ENCODE measurements around the gene RARG. TPM values are rescaled to one million over a fixed set of nuclear protein-coding genes. Genes with fewer than 3 reads are reported as not detected.
A peak's percentile ranks its signal among the peaks of the same experiment; 100 is the strongest.

RARG gene
- total RNA-seq, 1 donor from 2014 or later: 10.1 TPM

DNA sequence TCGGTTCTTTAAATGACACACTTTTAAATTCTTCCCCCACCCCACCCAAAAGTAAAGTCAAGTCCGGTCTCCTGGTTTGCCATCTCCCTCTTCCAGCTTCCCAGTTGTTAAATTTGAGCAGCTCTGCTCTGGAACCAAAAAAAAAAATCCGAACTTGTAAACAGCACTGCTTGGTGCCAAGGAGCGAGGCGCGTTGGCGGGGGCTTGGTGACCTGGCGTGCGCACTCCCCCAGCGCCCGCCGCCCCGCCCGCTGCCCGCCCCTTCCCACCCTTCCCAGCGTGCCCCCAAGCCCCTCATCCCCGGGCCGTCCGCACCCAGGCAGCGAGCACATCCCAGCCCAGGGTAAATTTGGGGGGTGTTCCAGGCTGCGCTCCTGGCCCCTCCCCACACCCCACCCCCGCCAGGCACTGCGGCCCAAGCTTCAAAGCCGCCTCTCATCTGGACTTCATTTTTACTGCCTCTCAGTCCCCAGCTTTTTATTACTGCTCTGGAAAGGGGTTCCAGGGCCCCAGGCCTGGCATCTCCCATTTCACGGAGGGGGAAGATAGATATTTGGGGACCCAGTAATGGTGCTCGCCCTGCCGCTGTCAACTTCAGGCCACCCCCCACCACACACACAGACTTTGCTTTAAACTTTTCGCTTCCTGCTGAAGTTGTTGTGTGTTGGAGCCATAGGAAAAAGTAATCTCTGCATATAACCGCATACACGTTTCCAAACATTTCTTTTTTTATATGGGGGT lies 13.3 kb downstream of the RARG start:
- H3K4me1 Mint-ChIP-seq (ENCODE audit: low read depth, unreplicated experiment): peaks cover 35% of the 10 kb centered on the region
- H3K9me3 Mint-ChIP-seq (ENCODE audit: unreplicated experiment): no peaks in the 10 kb centered on the region
- no peak for DNase-seq (ENCODE audit: low read depth)
- H3K27ac ChIP-seq (ENCODE audit: low read depth, low read length): peak overlapping the region; percentile 44
- H3K9me3 ChIP-seq (ENCODE audit: insufficient read depth, low read depth, low read length): no peaks in the 10 kb centered on the region
- peak overlapping the region; percentile 100 for H3K4me2 ChIP-seq (ENCODE audit: low read length)
- peaks cover 38% of the 10 kb centered on the region for H3K79me2 ChIP-seq (ENCODE audit: insufficient read depth, low read length)
- peak overlapping the region; percentile 80 for H3K9ac ChIP-seq (ENCODE audit: low read length)
- peaks cover 8% of the 10 kb centered on the region for H3K27me3 Mint-ChIP-seq (ENCODE audit: low read depth, unreplicated experiment)
- TF ChIP-seq, protein P1, sequence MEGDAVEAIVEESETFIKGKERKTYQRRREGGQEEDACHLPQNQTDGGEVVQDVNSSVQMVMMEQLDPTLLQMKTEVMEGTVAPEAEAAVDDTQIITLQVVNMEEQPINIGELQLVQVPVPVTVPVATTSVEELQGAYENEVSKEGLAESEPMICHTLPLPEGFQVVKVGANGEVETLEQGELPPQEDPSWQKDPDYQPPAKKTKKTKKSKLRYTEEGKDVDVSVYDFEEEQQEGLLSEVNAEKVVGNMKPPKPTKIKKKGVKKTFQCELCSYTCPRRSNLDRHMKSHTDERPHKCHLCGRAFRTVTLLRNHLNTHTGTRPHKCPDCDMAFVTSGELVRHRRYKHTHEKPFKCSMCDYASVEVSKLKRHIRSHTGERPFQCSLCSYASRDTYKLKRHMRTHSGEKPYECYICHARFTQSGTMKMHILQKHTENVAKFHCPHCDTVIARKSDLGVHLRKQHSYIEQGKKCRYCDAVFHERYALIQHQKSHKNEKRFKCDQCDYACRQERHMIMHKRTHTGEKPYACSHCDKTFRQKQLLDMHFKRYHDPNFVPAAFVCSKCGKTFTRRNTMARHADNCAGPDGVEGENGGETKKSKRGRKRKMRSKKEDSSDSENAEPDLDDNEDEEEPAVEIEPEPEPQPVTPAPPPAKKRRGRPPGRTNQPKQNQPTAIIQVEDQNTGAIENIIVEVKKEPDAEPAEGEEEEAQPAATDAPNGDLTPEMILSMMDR (IDR thresholded peaks at IDR 0.05; ENCODE audit: insufficient read depth, low read depth, low read length): no peak
- no peak for TF ChIP-seq EZH2 (IDR thresholded peaks at IDR 0.05; ENCODE audit: insufficient read depth, low read length)
- H3K27me3 ChIP-seq (ENCODE audit: insufficient read depth, low read length): no peaks in the 10 kb centered on the region
- peaks cover 47% of the 10 kb centered on the region for H3K4me1 ChIP-seq (ENCODE audit: insufficient read depth, low read length)
- peak overlapping the region; percentile 21 for H3K27ac Mint-ChIP-seq (ENCODE audit: unreplicated experiment)
- FAIRE-seq: no peak
- H3K36me3 Mint-ChIP-seq (ENCODE audit: low read depth, unreplicated experiment): peaks cover 5% of the 10 kb centered on the region
- H3K4me3 ChIP-seq (ENCODE audit: insufficient read depth, low read depth, low read length): peak overlapping the region; percentile 80
- H2AFZ ChIP-seq (ENCODE audit: low read depth, low read length): no peak overlapping the region
- no peaks in the 10 kb centered on the region for H3K36me3 ChIP-seq (ENCODE audit: insufficient read depth, low read length)
- H3K4me3 Mint-ChIP-seq (ENCODE audit: unreplicated experiment): peak overlapping the region; percentile 84
- peaks cover 36% of the 10 kb centered on the region for H4K20me1 ChIP-seq (ENCODE audit: insufficient read depth, low read length)

DNA sequence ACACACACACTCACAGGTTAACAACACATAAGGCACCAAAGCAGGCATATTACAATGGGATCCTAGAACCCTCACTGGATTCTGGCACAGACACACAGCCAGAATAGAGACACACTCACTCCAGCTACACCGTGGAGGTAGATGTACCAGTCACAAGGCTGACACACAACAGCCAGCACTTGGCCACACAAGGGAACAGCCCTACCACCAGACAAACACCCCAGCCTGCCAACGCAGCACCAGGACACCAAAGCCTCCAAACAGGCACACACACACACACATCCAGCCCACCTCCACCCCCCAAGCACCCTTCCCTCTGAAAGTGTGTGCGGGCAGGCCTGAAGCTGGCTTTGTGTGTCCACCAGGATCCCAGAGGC lies 14.1 kb downstream of the RARG start:
- Mint-ChIP-seq H3K36me3 (ENCODE audit: low read depth, unreplicated experiment) (peaks cover 9% of the 10 kb centered on the region), H3K4me3 (ENCODE audit: unreplicated experiment) (peak overlapping the region; percentile 43), H3K27ac (ENCODE audit: unreplicated experiment) (no peak overlapping the region), H3K9me3 (ENCODE audit: unreplicated experiment) (no peaks in the 10 kb centered on the region), H3K27me3 (ENCODE audit: low read depth, unreplicated experiment) (peaks cover 8% of the 10 kb centered on the region), H3K4me1 (ENCODE audit: low read depth, unreplicated experiment) (peaks cover 31% of the 10 kb centered on the region)
- DNase-seq (ENCODE audit: low read depth): no peak
- Histone ChIP-seq H4K20me1 (ENCODE audit: insufficient read depth, low read length) (peaks cover 37% of the 10 kb centered on the region), H3K36me3 (ENCODE audit: insufficient read depth, low read length) (no peaks in the 10 kb centered on the region), H2AFZ (ENCODE audit: low read depth, low read length) (no peak overlapping the region), H3K4me2 (ENCODE audit: low read length) (peak overlapping the region; percentile 100), H3K9me3 (ENCODE audit: insufficient read depth, low read depth, low read length) (no peaks in the 10 kb centered on the region), H3K4me3 (ENCODE audit: insufficient read depth, low read depth, low read length) (peak overlapping the region; percentile 41), H3K9ac (ENCODE audit: low read length) (peak overlapping the region; percentile 46), H3K79me2 (ENCODE audit: insufficient read depth, low read length) (peaks cover 38% of the 10 kb centered on the region), H3K27ac (ENCODE audit: low read depth, low read length) (no peak overlapping the region), H3K4me1 (ENCODE audit: insufficient read depth, low read length) (peaks cover 47% of the 10 kb centered on the region), H3K27me3 (ENCODE audit: insufficient read depth, low read length) (no peaks in the 10 kb centered on the region)
- no peak for FAIRE-seq
- TF ChIP-seq, protein P1 (IDR thresholded peaks at IDR 0.05; ENCODE audit: insufficient read depth, low read depth, low read length): no peak
- TF ChIP-seq EZH2 (IDR thresholded peaks at IDR 0.05; ENCODE audit: insufficient read depth, low read length): no peak

All from astrocyte (in vitro differentiated cells and primary cell).